OCI-LY1 (cell line): ENCODE results near the gene METAP1.

Experiments used
- H2AFZ ChIP-seq: fragments of 200-600 bp; sonication (generic), shearing (Covaris generic); 2 replicates; pipeline ENCODE4 v1.6.0; 2014; ENCODE audit warnings: antibody characterized with exemption, mild to moderate bottlenecking, low read length
- H3F3A ChIP-seq: fragments of 200-600 bp; sonication (generic), shearing (Covaris generic); 2 replicates; pipeline ENCODE4 v1.6.0; 2014; ENCODE audit warnings: mild to moderate bottlenecking, antibody characterized with exemption, low read length, moderate library complexity; ENCODE audit not compliant: insufficient read depth
- H3K27ac ChIP-seq: fragments of 200-600 bp; sonication (generic); 2 replicates; pipeline ENCODE4 v1.5.1; 2014; ENCODE audit warnings: low read length, mixed run types, mild to moderate bottlenecking, low read depth; ENCODE audit not compliant: poor library complexity, severe bottlenecking
- H3K27me3 ChIP-seq: fragments of 200-600 bp; sonication (generic); 2 replicates; pipeline ENCODE4 v1.6.0; 2014; ENCODE audit warnings: antibody characterized with exemption, mild to moderate bottlenecking, low read length, moderate library complexity; ENCODE audit not compliant: insufficient read depth
- H3K36me3 ChIP-seq: fragments of 200-600 bp; sonication (generic); 2 replicates; pipeline ENCODE4 v1.6.1; 2014; ENCODE audit warnings: mild to moderate bottlenecking, antibody characterized with exemption, low read length, moderate library complexity, mixed read lengths; ENCODE audit not compliant: insufficient read depth
- H3K4me1 ChIP-seq: fragments of 200-600 bp; sonication (generic); 2 replicates; pipeline ENCODE4 v1.5.1; 2014; ENCODE audit warnings: mild to moderate bottlenecking, low read length, moderate library complexity; ENCODE audit not compliant: insufficient read depth, severe bottlenecking
- H3K4me2 ChIP-seq: fragments of 200-600 bp; sonication (generic), shearing (Covaris generic); 2 replicates; pipeline ENCODE4 v1.6.1; 2014; ENCODE audit warnings: low read length
- H3K4me3 ChIP-seq: fragments of 200-600 bp; sonication (generic); 2 replicates; pipeline ENCODE4 v1.5.1; 2014; ENCODE audit warnings: low read length, low read depth, mild to moderate bottlenecking, mixed read lengths; ENCODE audit not compliant: poor library complexity, severe bottlenecking
- H3K79me2 ChIP-seq: fragments of 200-600 bp; shearing (Covaris generic); 2 replicates; pipeline ENCODE4 v1.6.1; 2016; ENCODE audit warnings: mixed run types, low read length, mixed read lengths; ENCODE audit not compliant: insufficient read depth
- H3K9ac ChIP-seq: fragments of 200-600 bp; sonication (generic), shearing (Covaris generic); 2 replicates; pipeline ENCODE4 v1.6.1; 2014; ENCODE audit warnings: mild to moderate bottlenecking, low read length, mixed read lengths
- H3K9me2 ChIP-seq: fragments of 200-600 bp; sonication (generic), shearing (Covaris generic); 2 replicates; pipeline ENCODE4 v1.6.1; 2014; ENCODE audit warnings: low read depth, mild to moderate bottlenecking, low read length, mixed read lengths
- H3K9me3 ChIP-seq: fragments of 200-600 bp; shearing (Covaris generic); 2 replicates; pipeline ENCODE4 v1.6.1; 2014; ENCODE audit warnings: low read length, mixed read lengths
- H4K20me1 ChIP-seq: fragments of 200-600 bp; sonication (generic), shearing (Covaris generic); 2 replicates; pipeline ENCODE4 v1.6.0; 2016; ENCODE audit warnings: mild to moderate bottlenecking, low read length; ENCODE audit not compliant: insufficient read depth
- EZH2 ChIP-seq: fragments of 200-600 bp; sonication (generic), shearing (Covaris generic); IDR thresholded peaks from 2 replicates; pipeline ENCODE4 v1.8.0; 2017; ENCODE audit warnings: borderline replicate concordance, mixed run types, mild to moderate bottlenecking, antibody characterized with exemption, low read length, moderate library complexity, mixed read lengths
- TF ChIP-seq, protein P1 (sequence below): fragments of 200-600 bp; sonication (generic), shearing (Covaris generic); IDR thresholded peaks from 2 replicates; pipeline ENCODE4 v1.5.1; 2017; ENCODE audit warnings: mild to moderate bottlenecking, antibody characterized with exemption, low read length, moderate library complexity, mixed read lengths

The METAP1 gene

DNA sequence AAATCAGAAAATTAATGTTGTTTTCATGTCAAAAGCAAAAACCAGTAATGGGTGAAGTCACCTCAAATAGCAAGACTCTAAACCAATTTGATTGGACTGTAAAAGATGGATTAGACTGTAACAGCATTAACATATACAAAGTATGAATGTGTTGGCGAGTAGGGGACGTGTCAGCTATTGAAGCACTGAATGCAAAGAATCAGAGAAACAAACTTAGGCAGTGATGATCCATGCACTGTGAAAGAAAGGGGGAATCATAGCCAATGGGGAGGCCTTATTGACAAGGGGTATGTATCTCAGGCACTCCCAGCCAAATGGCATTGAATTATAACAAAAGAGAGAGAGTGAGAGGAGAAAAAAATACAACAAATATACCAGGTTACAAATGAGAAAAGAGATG is 36.1 kb upstream of the METAP1 start:
- Histone ChIP-seq H2AFZ (no peak overlapping the region), H3K9me3 (no peaks in the 10 kb centered on the region), H3K27me3 (peaks cover 4% of the 10 kb centered on the region; the same call in 1 of the 2 replicates), H3K4me1 (no peaks in the 10 kb centered on the region), H4K20me1 (no peaks in the 10 kb centered on the region), H3K36me3 (no peaks in the 10 kb centered on the region), H3K4me3 (no peak overlapping the region), H3K9me2 (no peaks in the 10 kb centered on the region), H3K4me2 (no peak overlapping the region), H3F3A (no peaks in the 10 kb centered on the region), H3K79me2 (no peaks in the 10 kb centered on the region), H3K27ac (no peak overlapping the region), H3K9ac (no peak overlapping the region)
- TF ChIP-seq EZH2 = no peak
- TF ChIP-seq, protein P1, sequence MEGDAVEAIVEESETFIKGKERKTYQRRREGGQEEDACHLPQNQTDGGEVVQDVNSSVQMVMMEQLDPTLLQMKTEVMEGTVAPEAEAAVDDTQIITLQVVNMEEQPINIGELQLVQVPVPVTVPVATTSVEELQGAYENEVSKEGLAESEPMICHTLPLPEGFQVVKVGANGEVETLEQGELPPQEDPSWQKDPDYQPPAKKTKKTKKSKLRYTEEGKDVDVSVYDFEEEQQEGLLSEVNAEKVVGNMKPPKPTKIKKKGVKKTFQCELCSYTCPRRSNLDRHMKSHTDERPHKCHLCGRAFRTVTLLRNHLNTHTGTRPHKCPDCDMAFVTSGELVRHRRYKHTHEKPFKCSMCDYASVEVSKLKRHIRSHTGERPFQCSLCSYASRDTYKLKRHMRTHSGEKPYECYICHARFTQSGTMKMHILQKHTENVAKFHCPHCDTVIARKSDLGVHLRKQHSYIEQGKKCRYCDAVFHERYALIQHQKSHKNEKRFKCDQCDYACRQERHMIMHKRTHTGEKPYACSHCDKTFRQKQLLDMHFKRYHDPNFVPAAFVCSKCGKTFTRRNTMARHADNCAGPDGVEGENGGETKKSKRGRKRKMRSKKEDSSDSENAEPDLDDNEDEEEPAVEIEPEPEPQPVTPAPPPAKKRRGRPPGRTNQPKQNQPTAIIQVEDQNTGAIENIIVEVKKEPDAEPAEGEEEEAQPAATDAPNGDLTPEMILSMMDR = no peak

DNA sequence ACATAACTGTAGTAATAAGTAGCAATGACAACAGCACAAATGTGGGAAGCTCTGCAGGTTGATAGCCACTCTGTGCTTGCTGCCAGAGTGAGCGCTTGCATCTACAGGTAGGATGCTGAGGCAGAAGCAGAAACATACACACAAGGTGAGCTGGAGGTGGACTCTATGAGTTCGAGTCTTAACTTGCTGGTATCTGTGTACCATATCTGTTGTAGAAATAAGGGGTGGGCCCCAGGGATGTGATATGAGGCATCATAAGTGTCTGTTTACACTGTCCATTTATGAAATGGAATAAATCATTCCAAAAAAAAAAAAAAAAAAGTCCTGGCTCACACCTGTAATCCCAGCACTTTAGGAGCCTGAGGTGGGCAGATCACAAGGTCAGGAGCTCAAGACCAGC is 33.8 kb upstream of the METAP1 start:
- H3K36me3 ChIP-seq = no peaks in the 10 kb centered on the region
- peaks cover 4% of the 10 kb centered on the region; the same call in 1 of the 2 replicates for H3K27me3 ChIP-seq
- H3K9me3 ChIP-seq = no peaks in the 10 kb centered on the region
- H3K9me2 ChIP-seq = no peaks in the 10 kb centered on the region
- H3K4me1 ChIP-seq = no peaks in the 10 kb centered on the region
- TF ChIP-seq EZH2 = no peak
- TF ChIP-seq, protein P1 = no peak
- no peak overlapping the region for H3K27ac ChIP-seq
- H3K4me3 ChIP-seq = no peak overlapping the region
- no peaks in the 10 kb centered on the region for H3F3A ChIP-seq
- no peaks in the 10 kb centered on the region for H4K20me1 ChIP-seq
- H3K9ac ChIP-seq = no peak overlapping the region
- no peaks in the 10 kb centered on the region for H3K79me2 ChIP-seq
- H2AFZ ChIP-seq = no peak overlapping the region
- no peak overlapping the region for H3K4me2 ChIP-seq

DNA sequence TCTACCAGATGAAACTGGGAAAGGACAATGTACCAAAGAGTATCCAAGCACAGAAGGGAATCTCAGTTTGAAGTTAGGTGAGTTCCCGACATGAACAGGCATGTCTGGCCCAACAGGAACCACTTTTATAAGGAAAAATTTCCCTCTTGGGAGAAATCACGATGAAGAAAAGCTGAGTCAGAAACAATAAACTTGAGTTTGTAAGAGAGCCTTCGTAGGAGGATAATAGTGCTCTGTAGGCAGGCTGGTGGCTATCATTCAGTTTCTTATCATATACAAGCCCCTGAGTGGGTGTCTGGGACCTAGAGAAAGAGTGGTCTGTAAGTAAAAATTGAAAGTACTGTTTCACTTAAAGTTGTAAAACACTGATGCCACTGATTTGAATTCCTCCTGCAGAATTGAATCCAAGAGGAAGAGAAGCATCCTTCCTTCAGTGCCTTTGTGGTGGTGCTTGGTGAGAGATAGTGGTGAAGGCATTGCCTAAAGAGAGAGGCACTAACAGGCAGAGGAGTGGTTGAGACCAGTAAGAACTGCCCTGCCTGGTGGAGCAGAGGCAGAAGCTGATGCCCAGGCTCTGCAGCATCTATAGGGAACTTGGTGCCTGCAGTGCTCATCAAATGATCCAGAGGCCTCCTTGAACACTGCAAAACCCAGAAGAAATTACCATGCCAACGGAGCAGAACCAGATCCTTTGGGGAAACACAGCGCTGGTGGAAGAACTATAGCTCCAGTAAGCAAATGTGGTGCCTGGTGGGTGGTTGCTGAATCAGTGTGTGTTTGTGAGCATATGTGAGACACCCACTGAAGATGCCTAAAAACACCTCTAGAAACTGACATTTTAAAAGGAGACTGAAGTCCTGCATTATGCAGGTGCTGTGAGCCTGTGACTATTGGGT is 31.7 kb upstream of the METAP1 start:
- TF ChIP-seq EZH2 = no peak
- TF ChIP-seq, protein P1 = no peak
- H3K4me3 ChIP-seq = no peak overlapping the region
- no peak overlapping the region for H3K9ac ChIP-seq
- no peaks in the 10 kb centered on the region for H4K20me1 ChIP-seq
- H3K9me2 ChIP-seq = no peaks in the 10 kb centered on the region
- H2AFZ ChIP-seq = no peak overlapping the region
- H3K79me2 ChIP-seq = no peaks in the 10 kb centered on the region
- no peak overlapping the region for H3K27ac ChIP-seq
- peaks cover 4% of the 10 kb centered on the region; the same call in 1 of the 2 replicates for H3K27me3 ChIP-seq
- H3K9me3 ChIP-seq = no peaks in the 10 kb centered on the region
- H3K36me3 ChIP-seq = no peaks in the 10 kb centered on the region
- no peak overlapping the region for H3K4me2 ChIP-seq
- no peaks in the 10 kb centered on the region for H3K4me1 ChIP-seq
- no peaks in the 10 kb centered on the region for H3F3A ChIP-seq
